ENCODE results near the gene HNF1B.
A peak's percentile ranks its signal among the peaks of the same experiment; 100 is the strongest.

The HNF1B gene

GRCh38 chr17:37720989-37721388 is 23.9 kb downstream of the HNF1B start:
- H3K79me2 ChIP-seq (ENCODE audit: insufficient read depth, low read depth): no peaks in the 10 kb centered on the region
- no peaks in the 10 kb centered on the region for H4K20me1 ChIP-seq (ENCODE audit: insufficient read depth)
- H3K4me3 ChIP-seq (IDR thresholded peaks at IDR 0.05; ENCODE audit: insufficient read depth, low read depth, low read length): no peak overlapping the region
- TF ChIP-seq CTCF (conservative IDR thresholded peaks at IDR 0.05; ENCODE audit: low read depth, low read length): no peak
- no peak overlapping the region for H3K4me2 ChIP-seq
- H3K27me3 ChIP-seq (ENCODE audit: insufficient read depth, low read depth): no peaks in the 10 kb centered on the region
- no peaks in the 10 kb centered on the region for H3K36me3 ChIP-seq (ENCODE audit: insufficient read depth)
- no peak overlapping the region for H3K9ac ChIP-seq
- no peak overlapping the region for H3K27ac ChIP-seq
- peaks cover 21% of the 10 kb centered on the region for H3K4me1 ChIP-seq (ENCODE audit: low read depth, poor library complexity, severe bottlenecking)
- H2AFZ ChIP-seq (ENCODE audit: low read depth): no peak overlapping the region

DNA sequence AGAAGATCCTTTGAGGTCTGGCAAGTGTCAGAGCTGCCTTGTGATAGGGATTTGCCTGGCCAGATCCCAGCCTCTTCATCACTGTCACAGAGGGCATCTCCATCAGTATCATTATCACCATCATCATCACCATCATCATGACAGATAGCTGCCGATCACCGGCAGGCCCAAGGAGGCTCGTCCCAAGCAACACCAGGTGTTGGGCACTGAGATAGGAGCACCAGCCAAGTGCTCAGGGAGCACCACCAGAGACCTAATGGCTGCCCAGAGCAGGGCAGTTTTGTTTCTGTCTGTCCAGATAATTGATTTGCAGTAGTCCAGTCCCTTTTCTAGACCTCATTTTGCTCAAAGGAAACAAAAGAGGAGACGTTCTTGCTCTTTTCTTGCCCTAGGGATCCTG is 25.0 kb downstream of the HNF1B start:
- Histone ChIP-seq H3K27me3 (ENCODE audit: insufficient read depth, low read depth) (no peaks in the 10 kb centered on the region), H3K4me2 (no peak overlapping the region), H2AFZ (ENCODE audit: low read depth) (no peak overlapping the region), H3K79me2 (ENCODE audit: insufficient read depth, low read depth) (no peaks in the 10 kb centered on the region), H3K4me1 (ENCODE audit: low read depth, poor library complexity, severe bottlenecking) (peaks cover 21% of the 10 kb centered on the region), H3K36me3 (ENCODE audit: insufficient read depth) (no peaks in the 10 kb centered on the region), H3K27ac (no peak overlapping the region), H3K9ac (no peak overlapping the region), H3K4me3 (IDR thresholded peaks at IDR 0.05; ENCODE audit: insufficient read depth, low read depth, low read length) (no peak overlapping the region), H4K20me1 (ENCODE audit: insufficient read depth) (no peaks in the 10 kb centered on the region)
- no peak for TF ChIP-seq CTCF (conservative IDR thresholded peaks at IDR 0.05; ENCODE audit: low read depth, low read length)

- Histone ChIP-seq H3K27me3 (ENCODE audit: insufficient read depth, low read depth) (no peaks in the 10 kb centered on the region), H3K4me3 (IDR thresholded peaks at IDR 0.05; ENCODE audit: insufficient read depth, low read depth, low read length) (no peak overlapping the region), H3K4me1 (ENCODE audit: low read depth, poor library complexity, severe bottlenecking) (peaks cover 21% of the 10 kb centered on the region), H3K36me3 (ENCODE audit: insufficient read depth) (no peaks in the 10 kb centered on the region), H3K4me2 (peak overlapping the region; percentile 44; the same call in 1 of the 2 replicates), H4K20me1 (ENCODE audit: insufficient read depth) (no peaks in the 10 kb centered on the region), H3K9ac (no peak overlapping the region), H2AFZ (ENCODE audit: low read depth) (no peak overlapping the region), H3K79me2 (ENCODE audit: insufficient read depth, low read depth) (no peaks in the 10 kb centered on the region), H3K27ac (no peak overlapping the region; the same call in 1 of the 2 replicates)
- no peak for TF ChIP-seq CTCF (conservative IDR thresholded peaks at IDR 0.05; ENCODE audit: low read depth, low read length)
Measured at GRCh38 chr17:37718324-37719048, 26.4 kb downstream of the HNF1B start.

- Histone ChIP-seq H3K9ac (no peak overlapping the region), H3K36me3 (ENCODE audit: insufficient read depth) (no peaks in the 10 kb centered on the region), H3K27ac (no peak overlapping the region; the same call in 1 of the 2 replicates), H3K79me2 (ENCODE audit: insufficient read depth, low read depth) (no peaks in the 10 kb centered on the region), H3K27me3 (ENCODE audit: insufficient read depth, low read depth) (no peaks in the 10 kb centered on the region), H2AFZ (ENCODE audit: low read depth) (0 out of 2 replicates have a peak overlapping the region, but pooled peaks have one; percentile 16), H3K4me1 (ENCODE audit: low read depth, poor library complexity, severe bottlenecking) (peaks cover 21% of the 10 kb centered on the region), H3K4me2 (peak overlapping the region; percentile 44; the same call in 1 of the 2 replicates), H3K4me3 (IDR thresholded peaks at IDR 0.05; ENCODE audit: insufficient read depth, low read depth, low read length) (no peak overlapping the region), H4K20me1 (ENCODE audit: insufficient read depth) (no peaks in the 10 kb centered on the region)
- no peak for TF ChIP-seq CTCF (conservative IDR thresholded peaks at IDR 0.05; ENCODE audit: low read depth, low read length)
Measured at GRCh38 chr17:37717627-37718323, 27.1 kb downstream of the HNF1B start.
